ENCODE results near the gene ASNSD1.

DNA sequence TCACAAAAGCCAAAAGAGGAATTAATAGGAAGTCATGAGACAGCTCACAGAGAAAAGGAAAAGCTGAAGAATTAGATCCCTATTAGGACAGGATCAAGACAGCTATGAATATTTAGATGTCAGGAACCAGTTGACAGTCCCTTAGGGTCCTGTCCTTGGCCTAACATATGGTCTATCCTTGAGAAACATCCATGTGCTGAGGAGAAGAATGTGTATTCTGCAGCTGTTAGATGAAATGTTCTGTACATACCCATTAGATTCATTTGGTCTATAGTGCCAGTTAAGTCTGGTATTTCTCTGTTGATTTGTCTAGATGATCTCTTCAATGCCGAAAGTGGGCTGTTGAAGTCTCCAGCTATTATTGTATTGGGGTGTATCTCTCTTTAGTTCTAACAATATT, 43.1 kb upstream of the ASNSD1 start:
- TF ChIP-seq POLR2A (IDR thresholded peaks at IDR 0.05): no peak
- TF ChIP-seq, protein P1, sequence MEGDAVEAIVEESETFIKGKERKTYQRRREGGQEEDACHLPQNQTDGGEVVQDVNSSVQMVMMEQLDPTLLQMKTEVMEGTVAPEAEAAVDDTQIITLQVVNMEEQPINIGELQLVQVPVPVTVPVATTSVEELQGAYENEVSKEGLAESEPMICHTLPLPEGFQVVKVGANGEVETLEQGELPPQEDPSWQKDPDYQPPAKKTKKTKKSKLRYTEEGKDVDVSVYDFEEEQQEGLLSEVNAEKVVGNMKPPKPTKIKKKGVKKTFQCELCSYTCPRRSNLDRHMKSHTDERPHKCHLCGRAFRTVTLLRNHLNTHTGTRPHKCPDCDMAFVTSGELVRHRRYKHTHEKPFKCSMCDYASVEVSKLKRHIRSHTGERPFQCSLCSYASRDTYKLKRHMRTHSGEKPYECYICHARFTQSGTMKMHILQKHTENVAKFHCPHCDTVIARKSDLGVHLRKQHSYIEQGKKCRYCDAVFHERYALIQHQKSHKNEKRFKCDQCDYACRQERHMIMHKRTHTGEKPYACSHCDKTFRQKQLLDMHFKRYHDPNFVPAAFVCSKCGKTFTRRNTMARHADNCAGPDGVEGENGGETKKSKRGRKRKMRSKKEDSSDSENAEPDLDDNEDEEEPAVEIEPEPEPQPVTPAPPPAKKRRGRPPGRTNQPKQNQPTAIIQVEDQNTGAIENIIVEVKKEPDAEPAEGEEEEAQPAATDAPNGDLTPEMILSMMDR (IDR thresholded peaks at IDR 0.05): no peak
- TF ChIP-seq EP300 (IDR thresholded peaks at IDR 0.05): no peak

Measured in ovary (tissue), 3 donors.